OCI-LY1 (cell line): ENCODE results near the gene KCNT1.

ENCODE experiments used
- EZH2 ChIP-seq: fragments of 200-600 bp; sonication (generic), shearing (Covaris generic); IDR thresholded peaks from 2 replicates; pipeline ENCODE4 v1.8.0; 2017; ENCODE audit warnings: borderline replicate concordance, mixed run types, mild to moderate bottlenecking, antibody characterized with exemption, low read length, moderate library complexity, mixed read lengths
- TF ChIP-seq, protein P1 (sequence below): fragments of 200-600 bp; sonication (generic), shearing (Covaris generic); IDR thresholded peaks from 2 replicates; pipeline ENCODE4 v1.5.1; 2017; ENCODE audit warnings: mild to moderate bottlenecking, antibody characterized with exemption, low read length, moderate library complexity, mixed read lengths

DNA sequence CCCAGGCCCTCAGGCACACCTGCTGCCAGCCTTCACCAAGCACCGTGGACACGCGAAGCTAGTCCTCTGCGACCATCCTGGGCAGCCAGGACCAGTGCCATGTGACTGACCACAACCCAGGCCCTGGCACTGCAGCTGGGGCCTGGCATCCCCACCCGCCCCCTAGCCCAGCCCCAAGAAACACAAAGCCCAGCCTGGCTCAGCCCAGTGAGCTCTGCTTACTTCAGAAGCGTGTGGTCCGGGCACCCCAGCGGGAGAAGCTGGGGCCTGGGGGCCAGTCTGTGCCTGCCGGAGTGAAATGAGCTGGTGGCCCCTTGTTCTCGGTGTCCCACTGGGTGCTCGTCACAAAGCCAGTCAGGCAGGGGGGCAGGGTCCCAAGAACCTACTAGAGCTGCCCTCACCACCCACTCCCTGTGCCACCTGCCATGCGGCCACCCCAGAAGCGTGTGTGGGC lies 87.9 kb downstream of the KCNT1 start:
- TF ChIP-seq, protein P1, sequence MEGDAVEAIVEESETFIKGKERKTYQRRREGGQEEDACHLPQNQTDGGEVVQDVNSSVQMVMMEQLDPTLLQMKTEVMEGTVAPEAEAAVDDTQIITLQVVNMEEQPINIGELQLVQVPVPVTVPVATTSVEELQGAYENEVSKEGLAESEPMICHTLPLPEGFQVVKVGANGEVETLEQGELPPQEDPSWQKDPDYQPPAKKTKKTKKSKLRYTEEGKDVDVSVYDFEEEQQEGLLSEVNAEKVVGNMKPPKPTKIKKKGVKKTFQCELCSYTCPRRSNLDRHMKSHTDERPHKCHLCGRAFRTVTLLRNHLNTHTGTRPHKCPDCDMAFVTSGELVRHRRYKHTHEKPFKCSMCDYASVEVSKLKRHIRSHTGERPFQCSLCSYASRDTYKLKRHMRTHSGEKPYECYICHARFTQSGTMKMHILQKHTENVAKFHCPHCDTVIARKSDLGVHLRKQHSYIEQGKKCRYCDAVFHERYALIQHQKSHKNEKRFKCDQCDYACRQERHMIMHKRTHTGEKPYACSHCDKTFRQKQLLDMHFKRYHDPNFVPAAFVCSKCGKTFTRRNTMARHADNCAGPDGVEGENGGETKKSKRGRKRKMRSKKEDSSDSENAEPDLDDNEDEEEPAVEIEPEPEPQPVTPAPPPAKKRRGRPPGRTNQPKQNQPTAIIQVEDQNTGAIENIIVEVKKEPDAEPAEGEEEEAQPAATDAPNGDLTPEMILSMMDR: no peak
- no peak for TF ChIP-seq EZH2
